OCI-M1 (cell line): ENCODE data around the gene MAP1LC3A.
A peak's percentile ranks its signal among the peaks of the same experiment; 100 is the strongest.

Experiments
- DNase-seq: peaks from one replicate; lab custom pipeline; 2025; lab: John Stamatoyannopoulos, UW

MAP1LC3A gene

DNA sequence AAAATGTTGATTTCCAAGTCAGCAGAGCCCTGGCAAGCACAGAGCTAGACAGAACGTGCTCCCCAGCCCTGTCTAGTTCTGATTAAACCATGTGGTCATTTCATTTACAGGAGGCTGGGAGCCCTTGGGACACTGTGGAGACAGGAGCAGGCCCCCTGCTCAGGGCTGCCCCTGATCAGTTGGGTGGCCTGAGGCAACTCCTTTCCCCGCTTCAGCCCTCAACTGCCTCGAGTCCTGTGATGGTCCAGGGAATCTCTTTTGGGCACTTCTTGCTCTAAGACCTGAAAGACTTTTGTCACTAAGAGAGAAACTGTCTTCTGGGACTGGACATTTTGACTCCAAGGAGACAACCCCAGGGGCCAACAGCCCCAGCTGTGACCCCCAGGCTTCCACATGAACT is 28.8 kb upstream of the MAP1LC3A start:
- no peak for DNase-seq

DNA sequence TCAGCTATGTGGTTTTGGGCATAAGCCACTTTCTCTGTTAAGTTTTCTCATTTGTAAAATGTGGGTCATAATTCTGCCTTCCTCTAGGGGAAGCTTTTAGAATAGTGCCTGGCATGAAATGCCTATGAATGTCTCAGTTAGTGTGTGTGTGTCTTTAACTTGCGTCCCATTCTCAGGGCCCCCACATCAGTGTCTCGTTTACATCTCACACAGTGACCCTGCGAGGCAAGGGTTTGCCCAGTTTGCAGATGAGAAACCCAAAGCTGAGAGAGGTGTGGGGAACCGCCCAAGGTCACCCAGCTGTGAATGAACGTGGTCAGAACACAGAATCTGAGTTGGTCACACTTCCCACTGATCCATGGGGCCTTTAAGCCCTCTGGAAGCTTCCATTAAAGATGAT is 28.2 kb upstream of the MAP1LC3A start:
- no peak for DNase-seq

DNA sequence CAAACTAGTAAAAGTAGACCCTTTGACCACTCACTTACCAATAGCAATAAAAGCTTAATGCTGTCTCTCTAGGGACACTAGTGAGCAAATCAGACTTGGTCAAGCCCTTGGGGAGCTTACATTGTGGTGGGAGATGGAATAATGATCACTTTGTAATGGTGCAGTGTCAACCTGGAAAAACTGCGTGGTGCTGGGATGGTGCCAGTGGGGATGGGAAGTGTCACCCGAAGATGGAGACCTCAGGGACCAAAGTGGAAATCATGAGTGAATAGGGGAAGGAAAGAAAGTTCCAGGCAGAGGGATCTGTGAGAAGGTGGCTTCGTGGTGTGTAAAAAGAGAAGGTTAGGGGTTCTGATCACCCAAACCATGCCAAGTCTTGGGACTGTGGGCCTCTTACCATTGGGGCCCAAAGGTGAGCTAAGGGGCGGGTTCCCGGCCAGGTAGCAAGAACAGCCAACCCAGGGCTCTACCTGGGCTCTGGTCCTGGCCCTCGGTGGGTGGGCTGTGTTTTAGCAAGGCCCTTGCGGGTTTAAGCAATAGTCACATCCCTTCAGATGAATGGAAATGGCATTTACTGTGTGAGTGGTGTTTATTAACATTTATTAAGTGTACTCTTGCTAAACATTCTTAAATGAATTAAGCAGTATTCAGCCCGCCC is 26.8 kb upstream of the MAP1LC3A start:
- no peak for DNase-seq

DNA sequence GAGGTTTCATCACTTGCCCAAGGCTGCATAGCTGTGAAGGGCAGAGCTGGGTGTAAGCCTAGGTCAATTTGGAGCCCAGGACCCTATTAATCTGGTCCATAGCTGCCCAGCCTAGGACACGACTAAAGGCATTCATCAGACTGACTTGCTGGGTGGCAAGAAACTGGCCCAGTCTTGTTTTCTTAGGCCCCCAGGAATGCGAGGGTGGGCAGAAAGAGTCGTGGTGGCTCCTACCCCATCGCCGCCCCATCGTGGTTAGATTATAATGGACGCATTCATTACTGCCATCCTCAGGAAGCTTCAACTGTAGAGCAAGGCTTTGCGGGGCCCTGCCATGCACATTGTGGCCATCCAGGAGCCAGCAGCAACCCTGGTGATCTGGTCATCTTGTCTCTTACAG is 26.2 kb upstream of the MAP1LC3A start:
- DNase-seq: no peak

DNA sequence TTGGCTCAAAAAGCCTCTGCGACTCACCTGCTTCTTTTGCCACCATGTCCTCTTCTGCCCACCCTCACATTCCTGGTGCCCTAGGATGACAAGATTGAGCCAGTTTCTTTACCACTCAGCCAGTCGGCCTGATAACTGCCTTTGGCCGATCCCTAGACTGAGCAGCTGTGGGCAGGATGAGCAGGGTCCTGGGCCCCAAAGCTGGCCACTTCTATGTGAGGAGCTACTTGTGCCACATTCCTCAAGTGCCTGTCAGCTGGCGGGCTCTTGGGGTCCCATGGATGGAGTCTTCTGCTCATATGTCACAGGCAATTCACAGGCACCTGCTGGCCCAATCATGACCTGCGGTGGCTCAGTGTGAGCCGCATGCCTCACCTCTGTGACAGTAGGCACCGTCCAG is 25.8 kb upstream of the MAP1LC3A start:
- no peak for DNase-seq

DNA sequence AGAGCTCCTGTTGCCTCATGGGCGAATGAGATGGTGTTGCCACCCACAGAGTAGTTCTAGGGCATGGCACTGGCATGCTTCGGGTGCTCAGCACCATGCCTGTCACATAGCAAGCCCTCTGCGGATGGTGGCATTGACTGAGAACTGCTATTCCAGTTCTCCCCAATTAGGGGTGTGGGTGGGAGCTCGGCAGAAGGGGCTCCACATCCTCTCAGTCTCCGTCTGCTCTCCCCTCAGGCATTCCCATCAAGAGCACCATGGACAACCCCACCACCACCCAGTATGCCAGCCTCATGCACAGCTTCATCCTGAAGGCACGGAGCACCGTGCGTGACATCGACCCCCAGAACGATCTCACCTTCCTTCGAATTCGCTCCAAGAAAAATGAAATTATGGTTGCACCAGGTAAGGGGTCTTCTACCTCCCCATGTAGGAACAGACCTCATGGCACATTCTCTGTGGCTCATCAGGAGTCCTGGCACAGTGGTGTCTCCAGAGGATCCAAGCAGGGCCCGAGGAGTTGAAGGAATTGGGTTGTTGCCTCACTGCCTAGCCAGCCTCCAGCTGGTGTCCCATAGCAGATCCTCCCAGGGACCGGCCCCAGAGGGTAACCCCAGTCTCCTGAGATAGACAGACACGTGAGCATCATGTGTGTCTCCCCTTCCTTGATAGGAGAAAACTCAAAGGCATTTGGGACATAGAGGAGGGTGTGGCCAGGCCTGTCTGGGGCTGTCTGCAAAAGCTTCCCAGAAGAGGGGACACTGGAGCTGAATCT is 23.9 kb upstream of the MAP1LC3A start:
- no peak for DNase-seq

DNA sequence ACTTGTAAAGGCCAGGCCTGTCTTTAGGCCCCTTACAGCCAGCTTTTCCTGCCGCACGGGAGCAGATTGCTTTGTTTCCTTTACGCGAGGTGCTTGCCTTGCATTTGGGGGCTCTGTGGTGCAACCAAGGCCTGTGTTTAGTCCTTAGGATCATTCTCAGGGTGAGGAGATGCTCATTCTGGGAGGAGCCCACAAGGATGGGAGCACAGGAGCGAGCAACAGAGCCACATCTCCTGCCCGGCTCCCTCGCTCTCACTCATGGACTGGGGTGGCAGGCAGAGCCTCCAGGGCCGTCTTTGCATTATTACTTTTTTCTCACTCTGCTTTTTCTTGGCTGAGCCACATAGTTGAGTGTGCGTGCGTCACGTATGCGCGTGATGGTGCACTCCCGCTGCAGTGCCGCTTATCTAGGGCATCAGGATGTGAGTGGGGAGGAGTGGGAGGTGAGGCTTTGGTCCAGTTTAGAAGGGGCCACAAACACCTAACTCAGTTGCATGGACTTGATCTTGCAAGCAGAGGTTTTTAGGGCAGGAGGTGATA is 23.1 kb upstream of the MAP1LC3A start:
- DNase-seq: no peak

DNA sequence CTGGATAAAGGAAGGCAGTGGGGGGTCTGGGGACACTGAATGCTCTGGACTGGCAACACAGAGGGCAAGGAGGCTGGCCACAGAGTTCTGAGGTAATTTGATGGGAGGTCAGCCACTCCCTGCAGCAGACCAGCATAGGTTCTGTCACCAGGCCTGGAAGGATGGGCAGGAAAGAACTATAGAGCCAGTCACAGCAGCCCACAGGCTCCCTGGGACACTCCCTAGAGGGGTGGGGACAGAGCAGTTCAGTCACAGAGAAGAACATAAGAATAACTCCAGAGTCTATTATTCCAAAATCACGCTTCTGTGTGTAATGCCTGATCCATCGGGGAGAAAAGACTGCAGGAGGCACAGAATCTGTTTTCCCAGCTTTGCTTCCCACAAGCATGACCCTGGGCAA is 22.7 kb upstream of the MAP1LC3A start:
- DNase-seq: no peak

DNA sequence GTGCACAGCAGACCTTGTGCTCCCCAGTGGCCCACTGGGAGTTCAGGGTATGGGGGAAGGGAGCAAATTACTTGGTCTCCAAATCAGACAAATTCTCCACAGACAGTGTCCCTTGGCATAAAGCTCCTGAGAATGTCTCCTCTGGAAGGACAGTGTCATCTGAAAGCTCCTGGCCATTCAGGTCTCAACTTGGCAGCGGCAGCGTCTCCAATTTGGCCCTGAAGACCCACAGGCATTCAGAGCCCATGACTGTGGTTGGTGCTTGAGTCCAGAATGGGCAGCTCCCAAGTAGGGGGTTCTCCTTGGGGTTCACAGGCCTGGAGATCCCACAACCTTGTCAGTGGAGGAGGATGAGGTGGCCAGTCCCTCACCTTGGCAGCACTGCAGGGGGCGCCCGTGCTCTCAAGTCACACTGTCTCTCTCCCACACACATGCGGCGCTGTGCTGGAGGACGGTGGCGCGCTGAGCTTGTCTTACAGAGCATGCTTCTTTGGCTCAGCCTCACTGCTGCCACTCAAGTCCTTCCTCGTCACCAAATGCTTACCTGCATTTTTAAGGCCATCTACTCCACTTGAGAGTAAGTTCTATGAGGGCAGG is 21.6 kb upstream of the MAP1LC3A start:
- peak; percentile 44 for DNase-seq

DNA sequence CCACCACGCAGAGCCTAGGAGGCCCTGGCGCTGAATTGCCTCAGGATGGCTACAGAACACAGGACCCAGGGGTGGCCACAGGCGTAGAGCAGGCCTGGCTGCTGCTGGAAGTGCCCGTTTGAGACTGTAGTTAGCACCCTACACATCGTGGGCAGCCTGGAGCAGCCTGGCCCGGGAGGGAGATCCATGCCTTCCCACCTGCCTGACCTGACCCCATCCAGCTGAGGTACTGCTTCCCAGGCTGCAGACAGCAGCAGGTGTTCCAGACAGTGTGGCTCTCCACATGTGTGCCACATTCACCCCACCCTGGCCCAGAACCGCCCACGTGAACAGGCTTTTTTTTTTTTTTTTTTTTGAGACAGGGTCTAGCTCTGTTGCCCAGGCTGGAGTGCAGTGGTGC is 20.9 kb upstream of the MAP1LC3A start:
- DNase-seq: no peak

DNA sequence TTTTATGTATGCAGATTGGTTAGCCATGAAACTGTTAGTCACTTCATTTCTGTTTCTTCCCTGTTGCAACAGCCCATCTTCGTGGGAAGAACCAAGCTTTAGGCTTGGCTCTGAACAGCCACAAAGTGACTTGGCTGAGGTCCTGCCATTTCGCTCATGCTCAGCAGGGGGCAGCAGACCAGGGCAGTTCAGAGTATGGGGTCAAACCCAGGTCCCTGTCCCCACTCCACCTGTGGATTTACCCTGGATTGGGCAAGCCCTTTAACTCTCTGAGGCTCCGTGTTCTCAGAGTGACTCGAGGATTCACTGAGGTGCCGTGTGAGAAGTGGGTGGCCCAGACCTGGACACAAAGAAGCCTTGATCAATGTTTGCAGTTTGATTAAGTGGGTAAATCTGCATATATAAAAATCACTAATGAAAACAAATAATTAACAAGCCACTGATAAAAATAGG is 19.8 kb upstream of the MAP1LC3A start:
- DNase-seq: peak; percentile 82

DNA sequence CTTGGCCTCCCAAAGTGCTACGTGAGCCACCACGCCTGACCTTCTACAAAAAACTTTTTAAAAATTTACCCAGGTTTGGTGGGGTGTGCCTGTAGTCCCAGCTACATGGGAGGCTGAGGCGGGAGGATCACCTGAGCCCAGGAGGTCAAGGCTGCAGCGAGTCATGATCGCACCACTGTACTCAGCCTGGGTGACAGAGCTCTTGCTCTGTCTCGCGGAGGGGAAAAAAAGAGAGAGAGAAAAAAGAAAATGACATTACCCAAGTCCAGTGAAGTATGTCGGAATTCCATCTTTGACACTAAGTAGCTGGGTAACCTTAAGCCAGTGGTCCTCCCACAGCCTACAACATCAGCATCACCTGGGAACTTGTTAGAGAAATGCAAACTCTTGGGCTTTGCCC is 18.8 kb upstream of the MAP1LC3A start:
- DNase-seq: no peak

DNA sequence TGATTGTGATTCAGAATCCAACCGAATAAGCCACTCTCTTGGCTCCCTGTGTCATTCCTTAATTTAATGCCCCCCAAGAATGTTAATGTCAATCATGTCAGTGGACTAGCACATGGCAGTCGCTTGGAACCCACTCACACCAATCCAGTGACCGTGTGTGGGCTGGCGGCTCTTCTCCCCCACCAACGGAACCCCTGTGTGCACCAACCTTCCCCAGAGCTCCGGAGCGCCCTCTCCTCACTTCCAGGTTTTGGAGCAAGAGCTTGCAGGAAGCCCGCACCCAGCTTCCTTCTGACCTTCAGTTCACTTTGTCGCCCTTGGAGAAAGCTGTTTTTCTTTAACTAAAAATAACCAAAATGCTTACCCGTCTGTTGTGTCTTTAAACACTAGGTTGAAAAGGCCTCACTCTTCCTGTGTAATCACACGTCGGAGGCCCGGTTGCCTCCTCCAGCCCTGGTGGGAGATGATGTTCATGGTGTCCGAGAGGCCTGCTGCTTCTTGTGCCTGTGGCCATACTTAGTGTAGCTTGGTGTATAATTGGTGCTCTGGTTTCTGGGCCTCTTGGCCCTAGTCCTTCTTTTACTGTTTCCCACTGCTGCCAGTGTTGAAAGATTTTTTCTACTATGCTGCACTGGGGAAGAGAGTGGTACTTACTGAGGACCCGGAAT is 17.8 kb upstream of the MAP1LC3A start:
- DNase-seq: no peak

DNA sequence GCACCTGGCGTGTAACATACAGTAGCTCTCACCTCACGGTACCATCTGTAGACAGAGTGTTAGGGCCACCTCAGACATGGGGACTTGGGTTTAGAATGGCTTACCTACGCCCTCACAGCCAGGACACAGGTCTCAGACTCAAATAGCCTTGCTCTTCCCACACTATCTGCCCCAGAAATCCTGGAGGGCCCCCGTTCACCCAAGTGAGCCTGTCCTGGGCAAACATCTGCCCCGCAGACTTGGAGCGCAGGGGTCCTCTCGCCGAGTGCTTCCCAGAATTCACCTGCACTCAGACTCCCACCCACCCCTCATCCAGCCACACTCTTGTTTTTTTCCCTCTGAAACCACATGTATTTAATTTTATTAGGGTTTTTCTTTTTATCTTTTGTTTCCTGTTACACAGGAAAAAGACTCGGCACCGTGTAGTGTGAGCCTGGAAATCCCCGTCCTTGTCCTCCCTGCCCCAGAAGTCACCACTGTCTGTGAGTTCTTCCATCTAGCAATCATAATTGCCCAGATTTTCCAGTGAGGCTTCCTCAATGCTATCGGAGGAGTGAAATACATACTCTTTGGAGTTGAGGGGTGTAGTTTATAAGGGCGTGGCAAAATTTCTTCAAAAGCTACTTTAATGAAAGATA is 17.1 kb upstream of the MAP1LC3A start:
- no peak for DNase-seq

DNA sequence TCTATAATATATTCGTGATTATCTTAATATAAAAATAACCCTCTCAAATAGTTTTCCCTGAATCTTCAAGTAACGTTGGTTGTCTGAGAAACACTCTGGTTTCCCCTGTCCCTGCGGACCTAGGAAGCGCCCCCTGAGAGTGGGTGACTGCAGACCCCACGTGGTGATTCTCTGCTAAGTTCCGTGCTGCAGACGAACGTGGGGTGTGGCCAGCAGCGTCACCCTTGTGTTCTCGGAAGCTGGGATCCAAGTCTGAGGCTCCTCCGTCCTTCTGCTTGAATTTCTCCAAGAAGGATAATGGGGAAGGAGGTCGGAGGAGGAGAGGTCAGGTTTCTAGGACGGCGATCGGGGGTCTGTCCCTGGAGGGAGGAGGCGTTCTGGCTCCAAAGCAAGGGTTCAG is 16.6 kb upstream of the MAP1LC3A start:
- DNase-seq: no peak

DNA sequence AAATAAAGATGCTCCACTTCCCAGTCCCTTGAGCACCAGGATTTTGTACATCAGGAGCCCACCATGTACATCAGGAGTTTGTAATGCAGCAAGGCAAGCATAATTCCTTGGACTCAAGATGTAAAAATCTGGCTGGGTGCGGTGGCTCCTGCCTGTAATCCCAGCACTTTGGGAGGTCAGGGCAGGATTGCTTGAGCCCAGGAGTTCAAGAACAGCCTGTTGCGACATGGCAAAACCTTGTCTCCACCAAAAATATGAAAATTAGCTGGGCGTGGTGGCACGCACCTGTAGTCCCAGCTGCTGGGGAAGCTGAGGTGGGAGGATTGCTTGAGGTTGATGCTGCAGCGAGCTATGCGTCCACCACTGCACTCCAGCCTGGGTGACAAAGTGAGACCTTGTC is 16.1 kb upstream of the MAP1LC3A start:
- DNase-seq: no peak

DNA sequence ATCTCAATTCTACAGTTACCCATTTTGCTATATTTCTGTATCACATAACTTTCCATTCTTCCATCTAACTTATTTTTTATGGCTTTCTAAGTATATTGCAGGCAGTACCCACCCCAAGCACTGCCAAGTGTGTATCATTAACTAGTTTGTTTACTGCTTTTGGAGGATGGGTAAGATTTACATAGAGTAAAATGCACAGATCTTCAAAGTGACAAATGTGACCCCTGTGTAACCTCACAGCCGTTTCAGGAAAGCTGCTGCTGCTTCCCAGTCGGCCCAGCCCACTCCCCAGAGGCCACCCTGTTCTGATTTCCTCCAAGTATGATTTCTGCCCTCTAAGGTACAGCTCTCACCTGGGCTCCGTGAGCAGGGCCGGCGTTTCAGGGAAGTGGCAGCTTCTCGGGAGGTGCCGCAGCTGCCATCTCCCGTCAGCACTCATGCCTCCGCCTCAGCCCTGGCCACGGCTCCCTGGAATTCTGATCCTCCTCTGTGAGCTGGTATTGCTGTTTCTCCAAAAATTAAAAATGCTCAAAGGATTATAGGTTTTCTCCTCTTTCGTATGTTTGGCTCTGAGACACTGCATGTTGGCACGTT is 15.0 kb upstream of the MAP1LC3A start:
- DNase-seq: no peak

DNA sequence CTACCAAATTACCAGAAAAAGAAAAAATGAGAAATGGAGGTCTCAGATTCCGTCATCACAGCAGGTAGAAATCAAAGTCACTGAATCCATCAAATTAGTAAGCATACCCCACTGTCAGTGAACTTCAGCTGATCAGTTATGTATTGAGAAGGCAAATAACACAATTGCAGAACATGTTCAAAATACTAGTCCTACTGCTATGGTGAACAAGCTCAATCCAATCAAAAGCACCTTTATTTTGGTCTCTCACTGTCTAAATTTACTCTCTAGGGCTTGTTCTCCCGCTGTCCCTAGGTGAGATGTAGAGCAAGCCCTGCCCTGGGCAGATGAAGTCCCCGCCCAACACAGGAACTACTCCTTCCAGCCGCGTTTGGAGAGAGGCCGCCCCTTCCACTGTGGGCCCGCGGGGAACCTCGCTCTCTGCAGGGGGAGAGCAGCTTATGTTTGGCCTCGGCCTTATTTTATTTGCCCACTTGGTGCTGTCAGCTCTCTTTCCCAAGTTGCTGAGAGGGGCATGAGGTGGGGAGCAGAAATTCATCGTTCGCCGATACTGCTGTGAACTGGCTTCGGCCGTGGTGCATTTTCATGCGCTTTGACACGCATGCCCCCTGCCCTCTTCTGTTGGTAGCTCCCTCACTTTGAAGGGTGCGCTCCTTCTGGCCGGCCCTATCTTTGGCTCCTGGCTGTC is 14.3 kb upstream of the MAP1LC3A start:
- no peak for DNase-seq

DNA sequence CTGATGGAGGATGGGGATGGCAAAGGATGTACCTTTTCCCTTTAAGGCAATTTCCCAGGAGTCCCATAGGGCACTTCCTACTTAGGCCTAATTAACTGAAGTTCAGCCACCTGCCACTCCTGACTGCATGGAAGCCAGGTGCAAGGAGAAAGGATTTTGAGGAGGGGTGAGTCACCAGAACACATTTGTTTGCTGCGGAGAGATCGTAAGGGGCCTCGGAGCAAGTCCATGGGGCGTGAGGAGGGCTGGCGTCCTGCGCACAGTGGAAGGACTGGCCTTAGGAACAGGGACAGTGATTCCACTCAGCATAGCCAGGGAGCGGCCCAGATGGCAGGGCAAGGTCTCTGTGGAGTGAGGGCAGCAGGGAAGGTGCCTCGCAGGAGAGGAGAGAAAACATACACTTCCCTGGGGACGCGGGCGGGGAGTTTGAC is 11.8 kb upstream of the MAP1LC3A start:
- DNase-seq: no peak

DNA sequence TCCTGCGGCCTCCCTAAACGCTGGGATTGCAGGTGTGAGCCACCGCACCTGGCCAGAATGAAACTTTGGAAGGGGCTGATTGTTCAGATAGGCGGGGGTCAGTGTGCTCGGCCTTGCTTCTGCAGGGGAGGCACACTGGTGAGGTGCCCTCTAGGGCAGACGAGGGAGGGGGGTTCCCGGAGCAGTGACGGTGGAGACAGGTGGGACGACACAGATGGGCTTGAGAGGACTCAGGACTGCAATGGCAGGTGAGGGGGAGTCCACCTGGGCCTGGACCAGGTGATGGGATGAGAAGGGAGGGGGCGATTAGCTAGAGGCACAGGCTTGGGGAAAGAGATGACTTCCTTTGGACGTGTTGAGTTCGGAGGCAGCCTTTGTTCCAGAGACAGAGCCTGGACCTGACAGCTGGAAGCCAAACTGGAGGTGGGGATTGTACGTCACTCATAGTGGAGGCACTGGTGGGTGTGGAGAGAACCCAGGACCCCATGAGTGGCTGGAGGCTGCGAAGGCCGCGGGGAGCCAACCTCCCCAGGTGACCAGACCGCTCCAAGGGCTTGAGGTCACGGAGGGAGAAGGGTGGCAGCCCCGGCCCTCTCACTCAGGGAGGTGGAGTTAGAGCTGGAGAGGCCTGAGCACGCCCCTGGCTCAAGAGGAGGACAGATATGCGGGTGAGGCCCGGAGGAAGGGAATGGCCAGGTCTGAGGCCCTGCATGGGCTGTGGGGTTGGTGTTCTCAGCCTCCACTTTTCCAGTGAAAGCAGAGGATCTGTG is 10.5 kb upstream of the MAP1LC3A start:
- DNase-seq: no peak
